GM19438 (cell line): ENCODE measurements around the gene CA9.

Experiments used
- ATAC-seq: cut with Tn5 transposase; IDR thresholded peaks from one replicate; pipeline ENCODE4 v1.9.1; 2021; ENCODE audit warnings: low read depth; ENCODE audit not compliant: unreplicated experiment

The CA9 gene

DNA sequence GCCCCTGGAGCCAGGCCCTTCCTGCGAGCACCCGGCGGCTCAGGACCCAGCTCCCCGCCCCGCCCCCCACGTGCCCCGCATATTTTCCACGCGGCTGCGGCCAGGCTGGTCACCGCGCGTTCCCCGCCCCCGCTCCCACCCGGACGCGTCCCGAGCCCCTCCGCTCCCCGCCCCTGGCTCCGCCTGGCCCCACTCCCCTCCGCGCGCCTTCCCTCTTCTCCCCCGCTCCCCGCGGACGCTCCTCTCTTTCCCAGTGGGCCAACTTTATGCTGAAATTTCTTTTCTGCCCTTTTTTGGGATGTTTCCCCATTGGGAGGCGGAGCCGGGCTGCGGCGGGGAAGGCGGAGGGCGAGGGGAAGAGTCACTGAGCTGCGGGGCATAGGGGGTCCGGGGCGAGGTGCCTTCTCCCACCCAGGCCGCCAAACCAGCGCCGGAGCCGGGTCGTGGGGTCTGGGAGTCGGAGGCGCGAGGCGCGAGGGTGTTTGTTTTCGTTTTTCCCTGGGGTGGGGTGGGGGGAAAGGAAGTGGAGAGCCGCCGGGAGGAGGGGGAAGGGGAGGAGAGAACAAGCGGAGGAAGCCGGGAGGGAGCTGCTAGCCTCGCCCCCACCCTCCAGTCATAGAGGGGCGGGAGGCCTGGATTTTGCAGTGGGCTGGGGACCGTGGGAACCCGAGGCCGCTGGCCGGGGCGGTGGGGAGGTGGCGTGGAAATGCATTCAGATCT lies 17.0 kb downstream of the CA9 start:
- ATAC-seq, result no peak

GRCh38 chr9:35691334-35691650 lies 17.6 kb downstream of the CA9 start:
- ATAC-seq, result no peak

- ATAC-seq, result no peak
Observed at GRCh38 chr9:35691757-35692301, 18.1 kb downstream of the CA9 start.

- no peak for ATAC-seq
Observed at GRCh38 chr9:35695943-35696401, 22.2 kb downstream of the CA9 start.

DNA sequence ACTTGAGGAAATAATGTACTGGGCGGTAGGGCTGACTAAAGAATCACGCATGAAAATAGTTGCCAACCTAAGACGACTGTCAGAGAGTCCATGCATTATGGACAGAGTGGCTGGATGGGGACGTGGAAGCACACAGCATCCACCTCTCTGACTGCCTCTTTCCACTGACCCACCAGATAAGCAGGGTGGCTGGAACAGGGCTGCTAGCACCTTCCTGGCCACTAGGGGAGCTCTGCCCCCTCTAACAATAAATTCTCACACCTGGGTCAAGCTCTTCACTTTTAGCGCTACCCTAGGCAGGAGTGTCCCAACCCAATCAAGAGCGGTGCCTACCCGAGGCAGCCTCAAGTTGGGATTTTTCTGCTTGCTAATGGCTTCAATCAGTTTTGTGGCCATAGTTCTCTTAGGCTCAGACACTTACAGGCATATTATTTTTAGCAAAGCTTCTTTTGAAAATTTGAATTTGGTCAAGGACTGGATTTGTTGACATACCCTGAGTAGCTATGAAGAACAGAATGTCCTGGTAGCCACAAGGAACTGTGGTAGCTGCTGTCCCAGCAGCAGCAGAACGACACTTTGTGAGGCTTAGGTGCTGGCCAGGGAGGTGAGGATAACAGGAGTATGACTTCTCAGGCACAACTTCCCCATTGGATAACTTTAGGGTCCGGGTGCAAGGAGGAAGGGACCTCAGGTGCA lies 22.9 kb downstream of the CA9 start:
- peak; percentile 73 for ATAC-seq

DNA sequence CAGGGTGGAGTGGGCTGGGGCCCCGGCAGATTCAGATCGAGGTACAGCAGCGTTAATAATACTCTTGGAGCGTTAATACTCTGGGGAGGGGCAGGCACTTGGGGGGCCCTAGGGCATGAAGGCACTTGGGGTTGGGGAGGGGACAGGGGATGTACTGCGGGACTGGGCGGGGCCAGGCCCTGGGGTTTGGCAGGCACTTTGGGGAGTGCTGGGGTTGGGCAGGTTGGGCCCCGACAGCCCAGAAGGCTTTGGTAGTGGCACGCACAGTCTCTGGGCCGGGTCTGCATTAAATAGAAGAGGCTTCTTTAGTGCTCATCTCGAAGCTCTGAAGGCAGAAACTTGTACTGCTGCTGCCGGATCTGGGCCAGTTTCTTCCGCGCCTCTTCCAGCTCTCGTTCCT lies 23.8 kb downstream of the CA9 start:
- no peak for ATAC-seq

GRCh38 chr9:35698231-35698630 lies 24.5 kb downstream of the CA9 start:
- ATAC-seq, result no peak

DNA sequence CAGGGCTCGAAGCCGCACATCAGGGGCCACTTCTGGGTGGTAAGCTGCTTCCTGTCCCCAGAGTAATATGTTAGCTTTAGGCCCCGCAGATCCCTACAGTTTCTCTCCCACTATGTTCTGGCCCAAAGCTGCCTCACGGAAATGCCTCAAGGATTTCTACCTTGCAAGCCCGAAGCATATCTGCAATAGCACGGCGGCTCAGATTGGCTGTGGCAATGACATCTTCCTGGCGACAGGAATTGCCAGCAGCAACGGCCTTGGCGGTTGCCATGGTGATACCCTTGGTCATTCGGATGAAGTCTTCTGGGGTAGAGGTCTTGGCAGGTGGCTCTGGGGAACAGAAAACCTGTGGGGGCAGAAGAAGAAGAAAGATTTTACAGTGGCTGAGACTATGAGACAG lies 26.3 kb downstream of the CA9 start:
- no peak for ATAC-seq

GRCh38 chr9:35700942-35701341 lies 27.2 kb downstream of the CA9 start:
- no peak for ATAC-seq

- no peak for ATAC-seq
Observed at GRCh38 chr9:35702696-35703095, 29.0 kb downstream of the CA9 start.

DNA sequence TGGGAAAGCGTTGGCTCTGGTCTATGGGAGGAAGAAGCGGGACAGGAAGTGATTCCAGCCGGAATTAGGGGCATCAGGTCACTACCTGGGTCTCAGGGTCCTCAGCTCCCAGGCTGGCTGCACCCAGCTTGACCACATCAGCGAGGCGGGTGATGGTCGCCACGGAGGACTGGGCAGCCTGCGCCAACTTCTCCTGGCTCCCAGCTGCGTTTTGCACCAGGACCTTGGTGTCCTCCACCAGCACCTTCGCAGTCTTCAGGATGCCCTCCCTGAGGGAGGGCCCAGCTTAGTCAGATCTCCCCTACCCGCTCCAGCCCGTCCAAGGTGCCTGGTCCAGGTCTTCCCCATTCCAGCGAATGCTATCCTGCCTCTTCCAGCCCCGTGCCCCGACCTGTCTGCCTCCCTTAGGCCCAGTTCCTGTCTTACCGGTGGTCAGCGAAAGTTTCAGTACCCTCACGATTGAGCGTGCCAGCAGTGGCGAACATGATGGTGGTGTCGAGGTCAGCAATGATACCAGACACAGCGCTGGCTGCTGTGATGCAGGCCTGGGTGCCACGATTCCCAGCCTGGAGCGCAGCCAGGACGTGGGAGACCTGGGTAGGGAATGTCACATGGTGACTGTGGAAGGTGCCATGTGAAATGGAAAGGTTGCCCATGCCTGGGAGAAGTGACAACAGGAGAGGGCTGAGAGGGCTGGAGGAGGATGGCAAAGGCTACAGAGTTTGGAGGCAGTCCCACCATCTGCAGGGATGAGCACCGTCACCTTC lies 30.4 kb downstream of the CA9 start:
- no peak for ATAC-seq

DNA sequence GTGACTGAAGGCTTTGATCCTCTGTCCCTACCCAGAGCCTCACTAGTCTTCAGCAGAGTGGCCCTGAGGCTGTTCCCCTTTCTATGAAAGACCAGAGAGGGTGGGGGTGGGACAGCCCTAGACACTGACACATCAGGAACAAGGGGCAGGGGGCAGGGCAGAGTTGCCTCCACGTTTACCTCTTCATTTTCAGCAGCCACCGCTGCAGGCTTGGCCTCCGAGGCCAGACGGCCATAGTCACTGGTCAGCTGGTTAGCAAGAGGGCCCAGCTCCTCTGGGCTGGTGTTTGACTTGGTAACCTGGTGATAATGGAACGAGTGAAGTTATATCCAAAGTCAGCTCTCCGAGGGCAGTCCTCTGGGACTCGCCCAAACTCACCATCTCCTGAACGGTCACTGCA lies 31.6 kb downstream of the CA9 start:
- no peak for ATAC-seq

GRCh38 chr9:35705836-35706430 lies 32.2 kb downstream of the CA9 start:
- no peak for ATAC-seq

DNA sequence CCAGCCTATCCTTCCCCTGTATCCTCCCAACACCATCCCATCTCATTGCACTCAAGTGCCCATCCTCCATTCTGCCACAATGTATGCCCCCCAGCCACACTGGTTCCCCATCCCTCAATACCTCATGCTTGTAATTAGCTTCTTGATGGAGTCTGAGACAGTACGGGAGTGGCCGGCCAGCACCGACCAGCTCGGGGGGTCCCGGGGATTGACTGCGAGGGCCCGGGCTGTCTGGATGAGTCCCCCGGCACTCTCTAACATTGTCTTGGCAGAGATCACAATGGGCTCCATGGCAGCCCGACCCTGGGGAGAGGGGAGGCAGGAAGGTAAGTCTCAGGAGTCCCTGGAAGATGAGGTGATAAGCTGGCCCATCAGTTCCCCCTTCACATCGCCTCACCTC lies 33.2 kb downstream of the CA9 start:
- ATAC-seq, result no peak

- no peak for ATAC-seq
Observed at GRCh38 chr9:35708146-35708545, 34.4 kb downstream of the CA9 start.

GRCh38 chr9:35710818-35711500 lies 37.2 kb downstream of the CA9 start:
- no peak for ATAC-seq

- no peak for ATAC-seq
Observed at GRCh38 chr9:35711501-35712428, 38.0 kb downstream of the CA9 start.

- no peak for ATAC-seq
Observed at GRCh38 chr9:35712762-35713400, 39.2 kb downstream of the CA9 start.

DNA sequence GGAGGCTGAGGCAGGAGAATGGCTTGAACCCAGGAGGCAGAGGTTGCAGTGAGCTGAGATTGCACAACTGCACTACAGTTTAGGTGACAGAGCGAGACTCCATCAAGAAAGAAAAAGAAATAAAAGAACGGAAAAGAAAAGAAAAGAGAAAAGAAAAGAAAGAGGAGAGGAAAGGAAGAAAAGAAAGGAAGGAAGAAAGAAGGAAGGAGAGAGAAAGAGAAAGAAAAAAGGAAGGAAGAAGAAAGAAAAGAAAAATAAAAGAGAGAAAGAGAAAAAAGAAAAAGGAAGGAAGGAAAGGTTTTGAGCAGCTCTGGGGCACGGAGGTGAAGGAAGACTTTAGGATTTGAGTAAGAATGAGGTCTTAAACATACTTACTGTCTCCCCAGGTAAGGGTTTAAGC lies 39.9 kb downstream of the CA9 start:
- no peak for ATAC-seq
